AG09309 (cell line): ENCODE measurements around the gene CHST14.
"Not testable (repeated sequence)": the region's sequence is repeated elsewhere in the genome, so short reads cannot be mapped to it uniquely, and the experiment has no call there.

Experiments used
- DNase-seq: peaks from one replicate; pipeline ENCODE4 v3.0.0-alpha.2; 2010; ENCODE audit warnings: low read depth
- H3K4me3 ChIP-seq: 2 replicates; pipeline ENCODE4 v1.5.1; 2011; ENCODE audit warnings: mild to moderate bottlenecking, low read depth, low read length, moderate library complexity; ENCODE audit not compliant: control insufficient read depth
- TF ChIP-seq, protein P1 (sequence below): IDR thresholded peaks from 2 replicates; pipeline ENCODE4 v1.5.1; 2011; ENCODE audit warnings: mild to moderate bottlenecking, low read depth, low read length, inconsistent platforms; ENCODE audit not compliant: insufficient read depth, control insufficient read depth; ENCODE audit errors: missing control alignments

The CHST14 gene

DNA sequence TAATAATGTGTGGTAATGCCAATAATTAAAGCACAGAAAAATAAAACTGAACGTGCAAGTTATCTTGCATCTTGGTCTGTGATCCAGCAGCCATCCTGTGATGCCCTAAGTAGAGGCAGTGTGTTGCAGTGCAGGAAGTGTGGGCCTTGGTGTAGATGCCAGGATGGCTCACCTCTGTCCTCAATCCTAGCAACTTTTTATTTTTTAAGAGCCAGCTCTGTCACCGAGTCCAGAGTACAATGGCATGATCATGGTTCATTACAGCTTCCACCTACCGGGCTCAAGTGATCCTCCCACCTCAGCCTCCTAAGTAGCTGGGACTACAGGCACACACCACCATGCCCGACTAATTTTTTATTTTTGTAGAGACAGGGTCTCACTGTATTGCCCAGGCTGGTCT, 22.4 kb upstream of the CHST14 start:
- no peak overlapping the region for H3K4me3 ChIP-seq
- TF ChIP-seq, protein P1, sequence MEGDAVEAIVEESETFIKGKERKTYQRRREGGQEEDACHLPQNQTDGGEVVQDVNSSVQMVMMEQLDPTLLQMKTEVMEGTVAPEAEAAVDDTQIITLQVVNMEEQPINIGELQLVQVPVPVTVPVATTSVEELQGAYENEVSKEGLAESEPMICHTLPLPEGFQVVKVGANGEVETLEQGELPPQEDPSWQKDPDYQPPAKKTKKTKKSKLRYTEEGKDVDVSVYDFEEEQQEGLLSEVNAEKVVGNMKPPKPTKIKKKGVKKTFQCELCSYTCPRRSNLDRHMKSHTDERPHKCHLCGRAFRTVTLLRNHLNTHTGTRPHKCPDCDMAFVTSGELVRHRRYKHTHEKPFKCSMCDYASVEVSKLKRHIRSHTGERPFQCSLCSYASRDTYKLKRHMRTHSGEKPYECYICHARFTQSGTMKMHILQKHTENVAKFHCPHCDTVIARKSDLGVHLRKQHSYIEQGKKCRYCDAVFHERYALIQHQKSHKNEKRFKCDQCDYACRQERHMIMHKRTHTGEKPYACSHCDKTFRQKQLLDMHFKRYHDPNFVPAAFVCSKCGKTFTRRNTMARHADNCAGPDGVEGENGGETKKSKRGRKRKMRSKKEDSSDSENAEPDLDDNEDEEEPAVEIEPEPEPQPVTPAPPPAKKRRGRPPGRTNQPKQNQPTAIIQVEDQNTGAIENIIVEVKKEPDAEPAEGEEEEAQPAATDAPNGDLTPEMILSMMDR: no peak
- no peak for DNase-seq

DNA sequence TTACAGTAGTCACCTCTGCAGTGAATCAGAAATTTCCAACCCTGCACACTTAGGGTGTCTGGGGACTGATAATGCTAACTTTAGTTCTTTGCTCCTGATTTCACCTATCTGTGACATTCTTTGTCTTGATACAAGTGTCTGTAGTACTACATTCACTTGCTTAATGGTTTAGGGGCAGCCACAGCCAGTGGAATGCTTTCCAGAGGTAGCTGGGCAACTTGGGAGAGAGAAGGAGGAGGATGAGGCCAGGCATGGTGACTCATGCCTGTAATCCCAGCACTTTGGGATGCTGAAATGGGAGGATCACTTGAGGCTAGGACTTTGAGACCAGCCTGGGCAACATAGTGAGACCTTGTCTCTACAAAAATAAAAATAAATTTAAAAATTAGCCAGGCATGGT, 21.5 kb upstream of the CHST14 start:
- TF ChIP-seq, protein P1: no peak
- no peak overlapping the region for H3K4me3 ChIP-seq
- no peak for DNase-seq

DNA sequence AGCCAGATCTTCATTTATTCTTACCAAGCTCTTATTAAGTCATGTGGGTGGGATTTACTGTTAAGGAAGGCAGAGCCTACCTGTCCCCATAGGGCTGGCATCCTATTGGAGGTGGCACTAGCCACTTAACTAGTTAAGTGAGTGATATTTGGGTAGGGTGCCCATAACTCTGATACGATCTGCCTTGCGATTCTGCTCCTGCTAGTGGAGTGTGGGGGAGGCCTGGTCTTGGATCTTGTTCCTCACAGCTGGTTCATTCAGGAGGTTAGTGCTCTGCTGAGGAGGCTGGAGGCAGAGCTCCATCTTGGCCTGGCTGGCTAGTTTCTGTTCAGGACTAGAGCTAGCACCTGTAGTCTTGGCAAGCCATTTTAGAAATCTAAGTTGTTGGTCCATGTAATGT, 20.7 kb upstream of the CHST14 start:
- TF ChIP-seq, protein P1: no peak
- no peak overlapping the region for H3K4me3 ChIP-seq
- no peak for DNase-seq

DNA sequence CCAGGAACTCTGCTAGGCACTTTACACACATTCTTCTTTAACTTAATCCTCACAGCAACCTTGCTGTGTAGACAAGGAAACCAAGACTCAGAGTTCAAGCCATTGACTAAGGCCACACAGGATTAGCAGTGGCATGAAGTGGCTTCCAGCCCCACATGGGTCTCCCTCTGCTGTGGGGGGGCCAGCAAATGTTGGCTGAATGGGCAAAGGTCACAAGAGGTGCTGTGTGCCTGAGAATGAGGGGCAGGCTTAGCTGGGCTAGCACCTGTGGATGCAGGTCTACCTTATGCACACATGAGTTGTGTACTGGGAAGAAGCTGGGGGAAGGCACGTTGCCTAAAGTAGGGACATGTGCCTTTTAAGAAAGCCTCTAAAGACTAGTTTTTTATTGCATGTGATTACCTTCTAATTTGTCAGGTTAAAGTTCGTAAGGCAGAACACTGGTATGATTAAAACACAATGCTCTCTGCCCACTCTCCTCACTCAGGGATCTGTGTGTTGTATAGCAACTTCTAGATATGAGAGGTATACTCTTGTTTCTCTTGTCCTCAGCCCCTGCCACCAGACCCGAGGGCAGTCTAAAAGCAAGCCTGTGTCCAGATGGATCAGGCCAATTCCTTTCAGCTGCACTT, 19.1 kb upstream of the CHST14 start:
- TF ChIP-seq, protein P1: no peak
- no peak overlapping the region for H3K4me3 ChIP-seq
- DNase-seq: no peak

DNA sequence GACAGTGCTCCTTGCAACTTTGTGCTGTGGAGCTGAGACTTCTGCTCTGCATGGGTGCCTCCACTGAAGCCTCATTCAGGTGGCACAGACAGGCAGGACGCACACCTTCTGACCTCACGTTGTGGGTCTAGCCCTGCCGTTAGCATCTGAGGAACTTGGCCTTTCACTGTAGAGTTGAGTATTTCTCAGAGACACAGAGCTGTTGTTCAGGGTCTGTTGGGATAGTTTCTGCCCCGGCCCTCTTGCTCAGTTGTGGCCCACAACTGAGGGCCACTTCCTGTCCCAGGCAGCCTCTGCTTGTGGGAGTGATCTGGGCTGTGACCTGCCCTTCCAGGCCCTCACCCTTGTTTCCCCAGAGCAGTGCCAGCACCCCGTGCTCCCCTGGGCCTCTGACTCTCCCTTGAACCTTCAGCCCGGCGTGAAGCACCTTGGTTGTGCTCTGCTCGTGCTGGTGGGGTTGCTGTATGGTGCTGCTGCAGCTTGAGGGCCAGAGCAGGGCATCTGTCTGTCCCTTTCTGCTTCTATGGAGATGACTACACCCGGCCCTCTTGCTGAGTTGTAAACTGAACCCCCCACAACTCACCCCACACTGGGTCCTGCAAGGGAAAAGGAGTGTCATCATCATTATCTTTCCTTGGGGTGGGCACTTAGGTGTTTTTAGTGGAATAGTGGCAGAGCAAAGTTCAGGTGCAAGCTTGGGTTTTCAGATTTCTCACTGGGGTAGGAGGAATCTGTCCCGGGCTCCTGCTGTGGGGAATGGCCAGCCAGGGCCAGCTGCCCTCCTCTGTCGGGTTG, 18.3 kb upstream of the CHST14 start:
- no peak overlapping the region for H3K4me3 ChIP-seq
- TF ChIP-seq, protein P1: no peak
- DNase-seq: no peak

DNA sequence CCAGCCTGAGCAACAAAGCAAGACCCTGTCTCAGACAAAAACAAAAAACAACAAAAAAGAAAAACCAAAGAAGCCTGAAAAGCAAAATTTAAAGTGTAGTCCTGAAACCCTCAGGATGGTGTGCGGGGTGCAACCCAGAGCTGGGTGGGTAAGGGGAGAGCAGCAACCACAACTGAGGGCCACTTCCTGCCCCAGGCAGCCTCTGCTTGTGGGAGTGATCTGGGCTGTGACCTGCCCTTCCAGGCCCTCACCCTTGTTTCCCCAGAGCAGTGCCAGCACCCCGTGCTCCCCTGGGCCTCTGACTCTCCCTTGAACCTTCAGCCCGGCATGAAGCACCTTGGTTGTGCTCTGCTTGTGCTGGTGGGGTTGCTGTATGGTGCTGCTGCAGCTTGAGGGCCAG, 16.8 kb upstream of the CHST14 start:
- not testable (repeated sequence) for H3K4me3 ChIP-seq, DNase-seq

DNA sequence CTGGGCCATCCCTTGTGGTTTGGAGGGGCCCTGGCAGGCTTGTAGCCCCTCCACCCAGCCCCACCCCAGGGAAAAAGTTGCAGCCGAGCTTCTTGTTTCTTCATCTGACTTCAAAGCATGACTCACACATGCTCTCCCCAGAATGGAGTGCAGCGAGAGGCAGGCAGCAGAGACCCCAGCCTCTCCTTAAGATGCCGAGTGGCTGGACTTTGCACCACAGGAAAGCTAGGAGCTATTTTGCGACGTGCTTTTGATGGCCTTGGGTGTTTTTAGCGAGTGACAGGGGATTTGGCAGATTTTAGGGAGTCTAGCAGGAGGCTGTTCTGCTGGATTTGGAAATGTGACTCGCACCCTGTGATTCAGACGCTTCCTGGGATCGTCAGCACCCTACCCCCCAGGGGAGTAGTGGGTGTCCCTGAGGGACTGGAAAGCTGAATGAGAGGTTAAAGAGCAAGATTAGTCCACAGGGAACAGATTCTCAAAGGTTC, 15.8 kb upstream of the CHST14 start:
- DNase-seq: no peak
- H3K4me3 ChIP-seq: no peak overlapping the region
- TF ChIP-seq, protein P1: no peak
